NCI-H1048 (cell line): ENCODE results near the gene FAT1.

Experiments
- DNase-seq: peaks from one replicate; lab custom pipeline; 2025; lab: John Stamatoyannopoulos, UW

Gene FAT1

GRCh38 chr4:186755550-186756519 is 32.2 kb upstream of the FAT1 start:
- no peak for DNase-seq

GRCh38 chr4:186754976-186755375 is 31.3 kb upstream of the FAT1 start:
- no peak for DNase-seq

GRCh38 chr4:186752325-186752724 is 28.7 kb upstream of the FAT1 start:
- no peak for DNase-seq

GRCh38 chr4:186749611-186750281 is 26.1 kb upstream of the FAT1 start:
- no peak for DNase-seq

- DNase-seq = no peak
Observed at GRCh38 chr4:186746581-186746980, 22.9 kb upstream of the FAT1 start.

GRCh38 chr4:186743261-186743660 is 19.6 kb upstream of the FAT1 start:
- DNase-seq = no peak

GRCh38 chr4:186740822-186741221 is 17.2 kb upstream of the FAT1 start:
- no peak for DNase-seq

- DNase-seq = no peak
Observed at GRCh38 chr4:186739802-186740434, 16.3 kb upstream of the FAT1 start.

GRCh38 chr4:186739317-186739716 is 15.7 kb upstream of the FAT1 start:
- DNase-seq = no peak

- no peak for DNase-seq
Observed at GRCh38 chr4:186738421-186738820, 14.8 kb upstream of the FAT1 start.

- no peak for DNase-seq
Observed at GRCh38 chr4:186737427-186737826, 13.8 kb upstream of the FAT1 start.

GRCh38 chr4:186736466-186736865 is 12.8 kb upstream of the FAT1 start:
- no peak for DNase-seq

- no peak for DNase-seq
Observed at GRCh38 chr4:186734251-186734650, 10.6 kb upstream of the FAT1 start.

GRCh38 chr4:186733778-186734177 is 10.1 kb upstream of the FAT1 start:
- DNase-seq = no peak

GRCh38 chr4:186730621-186731020 is 7.0 kb upstream of the FAT1 start:
- DNase-seq = no peak

- no peak for DNase-seq
Observed at GRCh38 chr4:186729856-186730255, 6.2 kb upstream of the FAT1 start.

GRCh38 chr4:186728631-186729271 is 5.1 kb upstream of the FAT1 start:
- DNase-seq = no peak

GRCh38 chr4:186727977-186728519 is 4.4 kb upstream of the FAT1 start:
- DNase-seq = no peak

GRCh38 chr4:186727169-186727976 is 3.7 kb upstream of the FAT1 start:
- DNase-seq = no peak

- DNase-seq = peak; percentile 27
Observed at GRCh38 chr4:186726426-186727168, 2.9 kb upstream of the FAT1 start.
